RWPE2 (cell line): ENCODE results near the gene CCL7.

Experiments
- ATAC-seq: fragments of 200-7000 bp; cut with Tn5 transposase; 3 replicates; pipeline ENCODE4 v1.9.1; 2021; ENCODE audit warnings: low read depth
- DNase-seq: peaks from one replicate; pipeline ENCODE4 v3.0.0-alpha.2; 2020; ENCODE audit warnings: low spot score
- H3K27ac ChIP-seq: fragments of 450-650 bp; 2 replicates; pipeline ENCODE4 v1.5.1; 2017; ENCODE audit warnings: mild to moderate bottlenecking; ENCODE audit not compliant: poor library complexity, severe bottlenecking
- H3K27me3 ChIP-seq: fragments of 250-450 bp; sonication (Bioruptor Pico); 2 replicates; pipeline ENCODE4 v1.5.1; 2021; ENCODE audit warnings: mild to moderate bottlenecking, moderate library complexity; ENCODE audit not compliant: insufficient read depth, poor library complexity, severe bottlenecking
- H3K36me3 ChIP-seq: fragments of 250-450 bp; sonication (Bioruptor Pico); 2 replicates; pipeline ENCODE4 v1.5.1; 2020; ENCODE audit warnings: low read depth, mild to moderate bottlenecking, moderate library complexity
- H3K4me1 ChIP-seq: fragments of 250-450 bp; sonication (Bioruptor Pico); 2 replicates; pipeline ENCODE4 v1.5.1; 2021; ENCODE audit warnings: mild to moderate bottlenecking, moderate library complexity; ENCODE audit not compliant: insufficient read depth, poor library complexity, severe bottlenecking
- H3K4me3 ChIP-seq: fragments of 250-450 bp; sonication (Bioruptor Pico); 2 replicates; pipeline ENCODE4 v1.5.1; 2021; ENCODE audit warnings: mild to moderate bottlenecking, moderate library complexity; ENCODE audit not compliant: severe bottlenecking
- H3K9me3 ChIP-seq: fragments of 250-450 bp; sonication (Bioruptor Pico); 2 replicates; pipeline ENCODE4 v1.5.1; 2021; ENCODE audit warnings: mild to moderate bottlenecking, moderate library complexity; ENCODE audit not compliant: severe bottlenecking
- TF ChIP-seq, protein P1 (sequence below): fragments of 450-650 bp; IDR thresholded peaks from one replicate; pipeline ENCODE4 v1.5.1; 2017; ENCODE audit warnings: mild to moderate bottlenecking, moderate library complexity; ENCODE audit not compliant: poor library complexity, severe bottlenecking

CCL7 gene

DNA sequence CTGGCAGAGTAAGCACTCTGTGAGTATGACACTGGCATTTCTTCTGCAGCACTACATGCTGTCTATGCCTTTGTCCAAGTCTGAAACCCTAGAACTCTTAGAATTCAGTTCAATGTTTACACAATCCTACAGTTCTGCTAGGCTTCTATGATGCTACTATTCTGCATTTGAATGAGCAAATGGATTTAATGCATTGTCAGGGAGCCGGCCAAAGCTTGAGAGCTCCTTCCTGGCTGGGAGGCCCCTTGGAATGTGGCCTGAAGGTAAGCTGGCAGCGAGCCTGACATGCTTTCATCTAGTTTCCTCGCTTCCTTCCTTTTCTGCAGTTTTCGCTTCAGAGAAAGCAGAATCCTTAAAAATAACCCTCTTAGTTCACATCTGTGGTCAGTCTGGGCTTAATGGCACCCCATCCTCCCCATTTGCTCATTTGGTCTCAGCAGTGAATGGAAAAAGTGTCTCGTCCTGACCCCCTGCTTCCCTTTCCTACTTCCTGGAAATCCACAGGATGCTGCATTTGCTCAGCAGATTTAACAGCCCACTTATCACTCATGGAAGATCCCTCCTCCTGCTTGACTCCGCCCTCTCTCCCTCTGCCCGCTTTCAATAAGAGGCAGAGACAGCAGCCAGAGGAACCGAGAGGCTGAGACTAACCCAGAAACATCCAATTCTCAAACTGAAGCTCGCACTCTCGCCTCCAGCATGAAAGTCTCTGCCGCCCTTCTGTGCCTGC, 15.2 kb upstream of the CCL7 start, which contains the start of gene CCL2:
TSS of gene CCL2 (plus strand) at position 635 of the 730 bp plus-strand sequence. CDS start at position 700, 65 bp downstream.
- Histone ChIP-seq H3K36me3 (no peaks in the 10 kb centered on the region), H3K9me3 (no peaks in the 10 kb centered on the region), H3K4me3 (no peak within 1 kb of the TSS), H3K4me1 (no peaks in the 10 kb centered on the region), H3K27me3 (no peaks in the 10 kb centered on the region), H3K27ac (peak within 1 kb of the TSS; percentile 9)
- no peak for DNase-seq
- peak; percentile 73 for ATAC-seq
- TF ChIP-seq, protein P1, sequence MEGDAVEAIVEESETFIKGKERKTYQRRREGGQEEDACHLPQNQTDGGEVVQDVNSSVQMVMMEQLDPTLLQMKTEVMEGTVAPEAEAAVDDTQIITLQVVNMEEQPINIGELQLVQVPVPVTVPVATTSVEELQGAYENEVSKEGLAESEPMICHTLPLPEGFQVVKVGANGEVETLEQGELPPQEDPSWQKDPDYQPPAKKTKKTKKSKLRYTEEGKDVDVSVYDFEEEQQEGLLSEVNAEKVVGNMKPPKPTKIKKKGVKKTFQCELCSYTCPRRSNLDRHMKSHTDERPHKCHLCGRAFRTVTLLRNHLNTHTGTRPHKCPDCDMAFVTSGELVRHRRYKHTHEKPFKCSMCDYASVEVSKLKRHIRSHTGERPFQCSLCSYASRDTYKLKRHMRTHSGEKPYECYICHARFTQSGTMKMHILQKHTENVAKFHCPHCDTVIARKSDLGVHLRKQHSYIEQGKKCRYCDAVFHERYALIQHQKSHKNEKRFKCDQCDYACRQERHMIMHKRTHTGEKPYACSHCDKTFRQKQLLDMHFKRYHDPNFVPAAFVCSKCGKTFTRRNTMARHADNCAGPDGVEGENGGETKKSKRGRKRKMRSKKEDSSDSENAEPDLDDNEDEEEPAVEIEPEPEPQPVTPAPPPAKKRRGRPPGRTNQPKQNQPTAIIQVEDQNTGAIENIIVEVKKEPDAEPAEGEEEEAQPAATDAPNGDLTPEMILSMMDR: no peak

GRCh38 chr17:34255381-34255732, 14.7 kb upstream of the CCL7 start:
- Histone ChIP-seq H3K36me3 (no peaks in the 10 kb centered on the region), H3K4me1 (no peaks in the 10 kb centered on the region), H3K27ac (peak overlapping the region; percentile 9), H3K27me3 (no peaks in the 10 kb centered on the region), H3K9me3 (no peaks in the 10 kb centered on the region), H3K4me3 (no peak overlapping the region)
- TF ChIP-seq, protein P1: no peak
- ATAC-seq (no peak), DNase-seq (no peak)

GRCh38 chr17:34255841-34256240, 14.2 kb upstream of the CCL7 start:
- no peaks in the 10 kb centered on the region for H3K27me3 ChIP-seq
- H3K9me3 ChIP-seq: no peaks in the 10 kb centered on the region
- DNase-seq (no peak), ATAC-seq (no peak)
- TF ChIP-seq, protein P1: no peak
- H3K27ac ChIP-seq: no peak overlapping the region
- no peaks in the 10 kb centered on the region for H3K4me1 ChIP-seq
- H3K4me3 ChIP-seq: no peak overlapping the region
- no peaks in the 10 kb centered on the region for H3K36me3 ChIP-seq

GRCh38 chr17:34257299-34257985, 12.6 kb upstream of the CCL7 start:
- Histone ChIP-seq H3K9me3 (no peaks in the 10 kb centered on the region), H3K4me3 (no peak overlapping the region), H3K27me3 (no peaks in the 10 kb centered on the region), H3K36me3 (no peaks in the 10 kb centered on the region), H3K27ac (no peak overlapping the region), H3K4me1 (no peaks in the 10 kb centered on the region)
- DNase-seq (no peak), ATAC-seq (no peak)
- TF ChIP-seq, protein P1: no peak

DNA sequence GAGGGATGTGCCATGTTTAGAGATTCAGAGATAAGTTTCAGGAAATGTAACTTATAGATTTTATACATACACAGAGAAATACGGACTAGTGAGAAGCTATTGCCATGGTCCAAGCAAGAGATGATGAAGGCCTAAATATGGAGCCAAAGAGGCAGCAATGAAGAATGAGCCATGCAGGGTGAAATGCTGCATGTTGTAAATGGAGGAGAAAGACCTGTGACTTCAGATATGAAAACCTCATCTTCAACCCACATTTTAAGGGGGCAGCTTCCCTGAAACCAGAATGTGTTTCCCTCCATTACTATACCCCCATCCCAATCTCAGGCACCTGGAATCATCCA, 12.1 kb upstream of the CCL7 start:
- ATAC-seq: no peak
- H3K27ac ChIP-seq: no peak overlapping the region
- no peak overlapping the region for H3K4me3 ChIP-seq
- H3K4me1 ChIP-seq: no peaks in the 10 kb centered on the region
- no peaks in the 10 kb centered on the region for H3K27me3 ChIP-seq
- no peaks in the 10 kb centered on the region for H3K36me3 ChIP-seq
- H3K9me3 ChIP-seq: no peaks in the 10 kb centered on the region
- no peak for DNase-seq
- TF ChIP-seq, protein P1: no peak
